ENCODE results near the gene HS6ST3.

The HS6ST3 gene

DNA sequence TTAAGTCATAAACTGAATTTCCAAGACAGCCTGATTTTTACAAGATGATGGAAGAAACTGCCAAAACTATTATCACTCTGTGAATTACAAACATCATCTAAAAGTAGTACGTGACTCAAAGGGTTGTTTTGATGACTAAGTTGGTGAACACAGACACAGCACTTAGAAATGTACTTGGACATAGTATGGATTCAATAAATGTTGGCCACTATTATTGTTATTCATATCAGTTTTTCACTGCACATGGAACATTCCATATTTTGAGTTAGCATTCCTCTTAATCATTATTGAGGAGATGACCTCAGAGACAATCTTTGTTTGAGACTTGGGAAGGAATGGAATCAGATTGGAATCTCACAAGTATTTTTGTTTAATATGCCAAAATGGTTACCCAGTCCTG lies 731.5 kb downstream of the HS6ST3 start:
- Histone ChIP-seq H3K9me3 (ENCODE audit: control insufficient read depth in 2 of 2, low read length in 2 of 2) (no peaks in the 10 kb centered on the region), H3K27ac (ENCODE audit: low read depth in 2 of 2, low read length in 2 of 2) (no peak overlapping the region), H3K4me1 (ENCODE audit: control insufficient read depth in 2 of 2, insufficient read depth in 2 of 2, low read length in 2 of 2) (no peaks in the 10 kb centered on the region), H3K36me3 (ENCODE audit: control insufficient read depth in 2 of 2, insufficient read depth in 2 of 2, low read length in 2 of 2) (no peaks in the 10 kb centered on the region), H3K9ac (ENCODE audit: low read depth in 1 of 2, low read length in 2 of 2) (no peak overlapping the region), H3K27me3 (ENCODE audit: control insufficient read depth in 2 of 2, insufficient read depth in 2 of 2, low read length in 2 of 2) (no peaks in the 10 kb centered on the region), H3K4me3 (ENCODE audit: low read length in 2 of 2) (no peak overlapping the region)

DNA sequence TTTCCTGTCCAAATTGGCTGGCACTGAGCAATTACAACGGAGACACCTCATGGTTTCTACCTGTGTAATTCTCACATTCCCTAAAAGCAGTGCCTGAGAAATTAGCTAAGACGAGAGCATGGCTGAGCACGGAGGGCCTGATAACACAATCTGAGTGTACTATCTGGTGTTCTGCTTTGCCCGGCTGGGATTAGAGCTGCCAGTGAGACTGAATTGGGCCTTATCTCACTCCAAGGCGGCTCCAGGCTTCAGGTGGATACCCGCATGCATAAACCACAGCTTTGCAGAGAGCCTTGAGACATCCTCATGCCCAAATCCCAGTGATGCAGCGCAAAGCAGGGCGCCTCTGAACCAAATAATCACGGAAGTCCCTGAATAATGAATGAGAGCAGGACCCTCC lies 732.1 kb downstream of the HS6ST3 start:
- no peak overlapping the region for H3K27ac ChIP-seq (ENCODE audit: low read depth in 2 of 2, low read length in 2 of 2)
- H3K4me1 ChIP-seq (ENCODE audit: control insufficient read depth in 2 of 2, insufficient read depth in 2 of 2, low read length in 2 of 2), result no peaks in the 10 kb centered on the region
- no peak overlapping the region for H3K9ac ChIP-seq (ENCODE audit: low read depth in 1 of 2, low read length in 2 of 2)
- H3K36me3 ChIP-seq (ENCODE audit: control insufficient read depth in 2 of 2, insufficient read depth in 2 of 2, low read length in 2 of 2), result no peaks in the 10 kb centered on the region
- H3K4me3 ChIP-seq (ENCODE audit: low read length in 2 of 2), result no peak overlapping the region
- no peaks in the 10 kb centered on the region for H3K27me3 ChIP-seq (ENCODE audit: control insufficient read depth in 2 of 2, insufficient read depth in 2 of 2, low read length in 2 of 2)
- no peaks in the 10 kb centered on the region for H3K9me3 ChIP-seq (ENCODE audit: control insufficient read depth in 2 of 2, low read length in 2 of 2)

DNA sequence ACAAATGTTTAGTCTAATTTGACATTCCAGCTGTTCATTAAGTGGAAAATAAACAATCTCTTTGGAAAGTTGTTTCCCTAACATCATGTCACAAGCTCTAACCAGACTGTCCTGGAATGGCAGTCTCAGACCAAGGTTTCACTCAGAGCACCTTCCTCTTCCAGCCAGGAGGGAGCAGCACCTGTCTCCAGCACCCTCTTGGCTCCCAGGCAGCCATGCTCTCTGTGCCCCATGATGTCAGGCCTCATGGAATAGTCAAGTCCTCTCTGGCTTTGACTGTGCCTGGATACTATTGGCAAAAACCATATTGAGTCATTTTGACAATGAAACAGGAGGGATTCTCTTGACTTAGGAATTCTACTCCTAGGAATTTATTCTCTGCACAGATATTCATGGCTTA lies 733.0 kb downstream of the HS6ST3 start:
- H3K27ac ChIP-seq (ENCODE audit: low read depth in 2 of 2, low read length in 2 of 2), result no peak overlapping the region
- H3K9ac ChIP-seq (ENCODE audit: low read depth in 1 of 2, low read length in 2 of 2), result no peak overlapping the region
- H3K4me1 ChIP-seq (ENCODE audit: control insufficient read depth in 2 of 2, insufficient read depth in 2 of 2, low read length in 2 of 2), result no peaks in the 10 kb centered on the region

DNA sequence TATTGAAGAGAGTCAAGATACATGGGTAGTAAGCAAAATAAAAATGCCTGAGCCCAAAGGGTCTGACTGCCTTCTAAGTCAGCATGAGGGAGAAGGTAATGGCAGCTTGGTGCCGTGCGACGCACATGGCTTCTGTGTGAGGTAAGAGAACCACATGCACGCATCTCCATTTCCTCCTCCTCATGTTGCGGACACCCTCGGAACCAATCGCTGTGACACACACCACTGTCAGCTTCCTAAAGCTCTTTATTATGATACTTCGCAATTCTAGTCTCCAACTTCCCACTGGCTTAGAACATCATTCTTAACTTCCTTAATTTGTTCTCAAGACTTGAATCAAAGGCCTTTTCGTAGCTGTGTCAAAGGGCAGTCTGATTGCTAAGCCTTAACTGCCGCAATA lies 734.2 kb downstream of the HS6ST3 start:
- H3K4me1 ChIP-seq (ENCODE audit: control insufficient read depth in 2 of 2, insufficient read depth in 2 of 2, low read length in 2 of 2), result no peaks in the 10 kb centered on the region
- no peak overlapping the region for H3K27ac ChIP-seq (ENCODE audit: low read depth in 2 of 2, low read length in 2 of 2)
- no peak overlapping the region for H3K4me3 ChIP-seq (ENCODE audit: low read length in 2 of 2)
- no peaks in the 10 kb centered on the region for H3K36me3 ChIP-seq (ENCODE audit: control insufficient read depth in 2 of 2, insufficient read depth in 2 of 2, low read length in 2 of 2)
- no peaks in the 10 kb centered on the region for H3K27me3 ChIP-seq (ENCODE audit: control insufficient read depth in 2 of 2, insufficient read depth in 2 of 2, low read length in 2 of 2)
- no peaks in the 10 kb centered on the region for H3K9me3 ChIP-seq (ENCODE audit: control insufficient read depth in 2 of 2, low read length in 2 of 2)
- H3K9ac ChIP-seq (ENCODE audit: low read depth in 1 of 2, low read length in 2 of 2), result no peak overlapping the region

More for the DNA sequence above, 733.0 kb downstream of the HS6ST3 start:
- H3K36me3 ChIP-seq (ENCODE audit: control insufficient read depth in 2 of 2, insufficient read depth in 2 of 2, low read length in 2 of 2), result no peaks in the 10 kb centered on the region
- H3K4me3 ChIP-seq (ENCODE audit: low read length in 2 of 2), result no peak overlapping the region
- H3K27me3 ChIP-seq (ENCODE audit: control insufficient read depth in 2 of 2, insufficient read depth in 2 of 2, low read length in 2 of 2), result no peaks in the 10 kb centered on the region
- H3K9me3 ChIP-seq (ENCODE audit: control insufficient read depth in 2 of 2, low read length in 2 of 2), result no peaks in the 10 kb centered on the region

DNA sequence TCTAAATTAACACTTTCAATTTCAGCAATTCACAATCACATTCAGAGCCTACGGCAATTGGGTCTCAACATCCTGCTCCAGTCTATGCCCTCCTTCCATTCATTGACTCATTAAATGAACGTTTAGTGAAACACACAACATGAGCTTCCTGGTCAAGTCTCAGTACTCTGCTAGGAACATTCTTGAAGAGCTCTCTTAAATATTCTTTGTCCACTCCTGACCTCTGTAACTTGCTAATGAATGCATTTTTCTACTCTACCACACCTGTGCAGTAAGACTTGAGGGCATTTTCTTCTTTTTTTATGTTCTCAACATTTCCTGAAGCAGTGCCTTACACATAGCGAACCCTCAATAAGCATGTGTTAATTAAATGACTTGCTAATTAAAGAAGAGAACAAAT lies 735.7 kb downstream of the HS6ST3 start:
- no peaks in the 10 kb centered on the region for H3K27me3 ChIP-seq (ENCODE audit: control insufficient read depth in 2 of 2, insufficient read depth in 2 of 2, low read length in 2 of 2)
- no peak overlapping the region for H3K4me3 ChIP-seq (ENCODE audit: low read length in 2 of 2)
- no peaks in the 10 kb centered on the region for H3K9me3 ChIP-seq (ENCODE audit: control insufficient read depth in 2 of 2, low read length in 2 of 2)
- H3K9ac ChIP-seq (ENCODE audit: low read depth in 1 of 2, low read length in 2 of 2), result no peak overlapping the region
- no peaks in the 10 kb centered on the region for H3K36me3 ChIP-seq (ENCODE audit: control insufficient read depth in 2 of 2, insufficient read depth in 2 of 2, low read length in 2 of 2)
- H3K27ac ChIP-seq (ENCODE audit: low read depth in 2 of 2, low read length in 2 of 2), result no peak overlapping the region
- no peaks in the 10 kb centered on the region for H3K4me1 ChIP-seq (ENCODE audit: control insufficient read depth in 2 of 2, insufficient read depth in 2 of 2, low read length in 2 of 2)

DNA sequence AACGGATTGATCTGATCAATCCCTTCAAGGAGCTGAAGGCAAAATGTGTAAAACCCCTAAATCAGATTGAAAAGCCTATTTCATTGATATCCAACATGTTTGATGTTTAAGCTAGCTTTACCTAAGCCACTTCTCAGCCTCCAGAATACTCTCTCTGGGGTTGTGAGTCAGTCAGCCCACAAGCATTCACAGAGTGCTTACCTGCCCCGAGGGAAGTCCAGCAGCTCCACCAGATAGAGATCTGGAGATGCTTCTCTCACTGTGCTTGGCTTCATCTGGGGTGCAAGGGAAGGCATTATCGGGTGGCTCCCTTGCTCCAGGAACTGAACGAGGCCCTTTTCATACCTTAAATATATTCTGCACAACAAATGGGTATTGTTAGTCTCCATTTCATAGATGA lies 744.7 kb downstream of the HS6ST3 start:
- H3K9me3 ChIP-seq (ENCODE audit: control insufficient read depth in 2 of 2, low read length in 2 of 2), result peaks cover 0 to 3% of the 10 kb centered on the region in 2 donors
- no peaks in the 10 kb centered on the region for H3K27me3 ChIP-seq (ENCODE audit: control insufficient read depth in 2 of 2, insufficient read depth in 2 of 2, low read length in 2 of 2)
- no peaks in the 10 kb centered on the region for H3K36me3 ChIP-seq (ENCODE audit: control insufficient read depth in 2 of 2, insufficient read depth in 2 of 2, low read length in 2 of 2)
- no peak overlapping the region for H3K9ac ChIP-seq (ENCODE audit: low read depth in 1 of 2, low read length in 2 of 2)
- H3K27ac ChIP-seq (ENCODE audit: low read depth in 2 of 2, low read length in 2 of 2), result no peak overlapping the region
- H3K4me1 ChIP-seq (ENCODE audit: control insufficient read depth in 2 of 2, insufficient read depth in 2 of 2, low read length in 2 of 2), result no peaks in the 10 kb centered on the region
- H3K4me3 ChIP-seq (ENCODE audit: low read length in 2 of 2), result no peak overlapping the region

DNA sequence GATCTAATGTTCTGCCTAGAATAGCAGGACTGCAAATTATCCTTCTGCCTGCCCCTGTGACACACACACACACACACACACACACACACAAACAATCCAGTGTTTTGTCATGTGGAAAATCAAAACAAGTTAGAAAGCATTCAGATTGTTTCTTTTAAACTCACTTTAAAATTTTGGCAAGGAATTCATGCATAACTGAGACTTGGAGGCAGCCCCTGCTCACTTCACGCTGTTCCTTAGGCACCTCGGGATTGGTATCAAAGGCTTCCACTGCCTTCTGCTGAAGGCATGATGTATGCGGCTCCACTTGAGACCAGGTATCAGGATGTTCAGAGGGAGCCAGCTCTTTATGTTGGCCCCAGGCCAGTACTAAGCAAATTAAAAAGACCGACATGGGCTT lies 745.6 kb downstream of the HS6ST3 start:
- H3K9me3 ChIP-seq (ENCODE audit: control insufficient read depth in 2 of 2, low read length in 2 of 2), result peaks cover 0 to 3% of the 10 kb centered on the region in 2 donors
- no peak overlapping the region for H3K27ac ChIP-seq (ENCODE audit: low read depth in 2 of 2, low read length in 2 of 2)
- H3K9ac ChIP-seq (ENCODE audit: low read depth in 1 of 2, low read length in 2 of 2), result no peak overlapping the region
- H3K36me3 ChIP-seq (ENCODE audit: control insufficient read depth in 2 of 2, insufficient read depth in 2 of 2, low read length in 2 of 2), result no peaks in the 10 kb centered on the region
- H3K4me1 ChIP-seq (ENCODE audit: control insufficient read depth in 2 of 2, insufficient read depth in 2 of 2, low read length in 2 of 2), result no peaks in the 10 kb centered on the region
- no peaks in the 10 kb centered on the region for H3K27me3 ChIP-seq (ENCODE audit: control insufficient read depth in 2 of 2, insufficient read depth in 2 of 2, low read length in 2 of 2)
- H3K4me3 ChIP-seq (ENCODE audit: low read length in 2 of 2), result no peak overlapping the region

DNA sequence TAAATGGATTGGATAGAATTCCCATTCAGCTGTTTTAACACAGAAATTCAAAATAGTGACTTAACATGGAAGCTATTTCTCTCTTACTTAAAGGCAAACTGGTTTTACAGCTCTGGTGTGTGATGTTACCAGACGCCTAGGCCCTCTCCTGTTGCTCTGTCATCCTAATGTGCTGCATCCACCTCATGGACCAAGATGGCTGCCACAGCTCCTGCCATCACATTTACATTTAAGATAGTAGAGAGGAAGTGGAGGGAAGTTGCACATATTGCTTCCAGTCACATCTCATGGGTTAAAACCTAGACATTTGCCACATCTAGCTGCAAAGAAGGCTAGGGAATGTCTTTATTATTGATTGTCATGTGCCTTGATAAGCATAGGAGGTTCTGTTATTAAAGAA lies 746.8 kb downstream of the HS6ST3 start:
- Histone ChIP-seq H3K27ac (ENCODE audit: low read depth in 2 of 2, low read length in 2 of 2) (no peak overlapping the region), H3K9ac (ENCODE audit: low read depth in 1 of 2, low read length in 2 of 2) (no peak overlapping the region), H3K4me3 (ENCODE audit: low read length in 2 of 2) (no peak overlapping the region), H3K36me3 (ENCODE audit: control insufficient read depth in 2 of 2, insufficient read depth in 2 of 2, low read length in 2 of 2) (no peaks in the 10 kb centered on the region), H3K4me1 (ENCODE audit: control insufficient read depth in 2 of 2, insufficient read depth in 2 of 2, low read length in 2 of 2) (no peaks in the 10 kb centered on the region), H3K27me3 (ENCODE audit: control insufficient read depth in 2 of 2, insufficient read depth in 2 of 2, low read length in 2 of 2) (no peaks in the 10 kb centered on the region), H3K9me3 (ENCODE audit: control insufficient read depth in 2 of 2, low read length in 2 of 2) (peaks cover 0 to 3% of the 10 kb centered on the region in 2 donors)

DNA sequence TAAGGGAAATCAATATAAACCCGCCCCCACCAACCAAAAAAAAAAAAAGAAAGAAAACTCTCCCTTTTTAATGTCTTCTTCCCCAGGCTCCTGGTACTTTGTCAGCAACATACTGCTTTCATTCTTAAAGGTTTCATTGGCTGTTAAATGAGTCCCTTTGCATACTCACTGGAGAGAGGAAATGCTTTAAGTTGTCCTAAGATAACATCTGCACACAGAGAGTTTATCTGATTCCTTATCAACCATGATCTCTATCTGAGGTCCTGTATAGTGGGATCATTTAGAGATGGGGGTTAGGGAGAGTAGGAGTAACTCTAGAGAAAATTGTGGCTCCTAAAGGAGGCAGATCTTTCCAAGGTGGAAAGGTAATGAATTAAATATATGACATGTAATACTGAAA lies 747.9 kb downstream of the HS6ST3 start:
- no peak overlapping the region for H3K9ac ChIP-seq (ENCODE audit: low read depth in 1 of 2, low read length in 2 of 2)

DNA sequence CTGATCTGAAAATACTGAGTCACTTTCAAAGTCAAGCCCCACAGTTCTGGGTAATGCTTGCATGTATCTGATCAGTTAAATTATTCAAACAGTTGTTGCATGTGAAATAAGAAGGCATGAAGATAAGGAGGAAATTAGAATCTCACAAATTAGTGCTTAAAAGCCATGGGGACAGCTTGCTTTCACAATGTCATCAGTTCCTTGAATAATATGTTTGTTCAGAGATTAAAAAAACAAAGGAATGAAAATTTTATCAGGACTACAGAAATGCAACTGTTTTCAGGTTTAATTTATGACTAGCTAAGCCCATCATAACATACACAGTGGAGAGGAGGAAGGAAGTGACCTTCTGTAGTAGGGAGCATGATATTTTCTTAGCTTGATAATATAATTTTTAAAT lies 754.3 kb downstream of the HS6ST3 start:
- H3K4me1 ChIP-seq (ENCODE audit: control insufficient read depth in 2 of 2, insufficient read depth in 2 of 2, low read length in 2 of 2), result no peaks in the 10 kb centered on the region
- H3K36me3 ChIP-seq (ENCODE audit: control insufficient read depth in 2 of 2, insufficient read depth in 2 of 2, low read length in 2 of 2), result no peaks in the 10 kb centered on the region
- H3K27me3 ChIP-seq (ENCODE audit: control insufficient read depth in 2 of 2, insufficient read depth in 2 of 2, low read length in 2 of 2), result no peaks in the 10 kb centered on the region
- H3K4me3 ChIP-seq (ENCODE audit: low read length in 2 of 2), result no peak overlapping the region
- H3K9ac ChIP-seq (ENCODE audit: low read depth in 1 of 2, low read length in 2 of 2), result no peak overlapping the region
- H3K9me3 ChIP-seq (ENCODE audit: control insufficient read depth in 2 of 2, low read length in 2 of 2), result no peaks in the 10 kb centered on the region
- H3K27ac ChIP-seq (ENCODE audit: low read depth in 2 of 2, low read length in 2 of 2), result no peak overlapping the region

More for the DNA sequence above, 747.9 kb downstream of the HS6ST3 start:
- H3K27ac ChIP-seq (ENCODE audit: low read depth in 2 of 2, low read length in 2 of 2), result no peak overlapping the region
- no peaks in the 10 kb centered on the region for H3K27me3 ChIP-seq (ENCODE audit: control insufficient read depth in 2 of 2, insufficient read depth in 2 of 2, low read length in 2 of 2)
- H3K9me3 ChIP-seq (ENCODE audit: control insufficient read depth in 2 of 2, low read length in 2 of 2), result peaks cover 0 to 3% of the 10 kb centered on the region in 2 donors
- no peaks in the 10 kb centered on the region for H3K4me1 ChIP-seq (ENCODE audit: control insufficient read depth in 2 of 2, insufficient read depth in 2 of 2, low read length in 2 of 2)
- no peak overlapping the region for H3K4me3 ChIP-seq (ENCODE audit: low read length in 2 of 2)
- no peaks in the 10 kb centered on the region for H3K36me3 ChIP-seq (ENCODE audit: control insufficient read depth in 2 of 2, insufficient read depth in 2 of 2, low read length in 2 of 2)

DNA sequence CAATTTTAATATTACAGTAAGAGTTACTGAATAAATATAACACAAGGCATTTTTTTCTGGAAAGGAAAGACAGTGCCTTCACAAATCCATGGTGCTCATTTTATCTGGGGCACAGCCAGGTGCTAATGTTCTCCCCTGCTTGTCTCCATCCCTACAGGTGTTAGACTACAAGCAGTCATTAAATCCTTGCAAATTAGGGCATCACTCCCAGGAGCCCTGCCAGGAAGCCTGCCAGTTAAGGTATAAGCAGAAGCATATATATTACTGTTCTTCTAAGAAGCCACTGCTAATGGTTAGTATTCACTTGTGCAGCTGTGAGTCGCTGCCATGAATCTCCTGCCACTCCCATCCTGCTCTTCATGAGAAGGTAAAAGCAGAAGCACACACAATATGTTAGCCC lies 754.7 kb downstream of the HS6ST3 start:
- no peaks in the 10 kb centered on the region for H3K27me3 ChIP-seq (ENCODE audit: control insufficient read depth in 2 of 2, insufficient read depth in 2 of 2, low read length in 2 of 2)
- H3K9ac ChIP-seq (ENCODE audit: low read depth in 1 of 2, low read length in 2 of 2), result no peak overlapping the region
- H3K36me3 ChIP-seq (ENCODE audit: control insufficient read depth in 2 of 2, insufficient read depth in 2 of 2, low read length in 2 of 2), result no peaks in the 10 kb centered on the region
- H3K4me1 ChIP-seq (ENCODE audit: control insufficient read depth in 2 of 2, insufficient read depth in 2 of 2, low read length in 2 of 2), result no peaks in the 10 kb centered on the region
- H3K4me3 ChIP-seq (ENCODE audit: low read length in 2 of 2), result no peak overlapping the region
- no peak overlapping the region for H3K27ac ChIP-seq (ENCODE audit: low read depth in 2 of 2, low read length in 2 of 2)
- no peaks in the 10 kb centered on the region for H3K9me3 ChIP-seq (ENCODE audit: control insufficient read depth in 2 of 2, low read length in 2 of 2)
